HUES6 (cell line): ENCODE measurements around the gene GRID2IP.
A peak's percentile ranks its signal among the peaks of the same experiment; 100 is the strongest.
"Not testable (repeated sequence)": the region's sequence is repeated elsewhere in the genome, so short reads cannot be mapped to it uniquely, and the experiment has no call there.

ENCODE experiments used
- H3K27ac ChIP-seq: 2 replicates; pipeline ENCODE4 v1.7.0; 2013; ENCODE audit warnings: low read depth, mild to moderate bottlenecking, low read length, inconsistent platforms
- H3K27me3 ChIP-seq: 2 replicates; pipeline ENCODE4 v1.6.1; 2013; ENCODE audit warnings: low read length; ENCODE audit not compliant: control insufficient read depth, insufficient read depth
- H3K36me3 ChIP-seq: 2 replicates; pipeline ENCODE4 v1.6.1; 2013; ENCODE audit warnings: low read length; ENCODE audit not compliant: control insufficient read depth, insufficient read depth
- H3K4me1 ChIP-seq: 2 replicates; pipeline ENCODE4 v1.6.1; 2013; ENCODE audit warnings: low read length; ENCODE audit not compliant: control insufficient read depth, insufficient read depth
- H3K4me3 ChIP-seq: 2 replicates; pipeline ENCODE4 v1.5.1; 2013; ENCODE audit warnings: low read depth, low read length
- H3K9ac ChIP-seq: one replicate; pipeline ENCODE4 v1.6.1; 2013; ENCODE audit warnings: mild to moderate bottlenecking, low read length
- H3K9me3 ChIP-seq: 2 replicates; pipeline ENCODE4 v1.6.1; 2013; ENCODE audit warnings: low read depth, low read length; ENCODE audit not compliant: control insufficient read depth, insufficient read depth

GRID2IP gene

GRCh38 chr7:6482743-6483119 lies 68.5 kb downstream of the GRID2IP start:
- Histone ChIP-seq H3K4me1 (peaks cover 8% of the 10 kb centered on the region; the same call in 1 of the 2 replicates), H3K4me3 (peak overlapping the region; percentile 98)

GRCh38 chr7:6482307-6482706 lies 69.0 kb downstream of the GRID2IP start:
- Histone ChIP-seq H3K9ac (peak overlapping the region; percentile 15), H3K4me1 (peaks cover 8% of the 10 kb centered on the region; the same call in 1 of the 2 replicates), H3K36me3 (peaks cover 23% of the 10 kb centered on the region), H3K27me3 (no peaks in the 10 kb centered on the region), H3K4me3 (peak overlapping the region; percentile 98), H3K9me3 (no peaks in the 10 kb centered on the region), H3K27ac (no peak overlapping the region)

More at GRCh38 chr7:6482743-6483119, 68.5 kb downstream of the GRID2IP start:
- Histone ChIP-seq H3K27me3 (no peaks in the 10 kb centered on the region), H3K9ac (peak overlapping the region; percentile 94), H3K27ac (no peak overlapping the region; the same call in 1 of the 2 replicates), H3K9me3 (no peaks in the 10 kb centered on the region), H3K36me3 (peaks cover 23% of the 10 kb centered on the region)

GRCh38 chr7:6481445-6481844 lies 69.8 kb downstream of the GRID2IP start:
- Histone ChIP-seq H3K27ac (no peak overlapping the region), H3K4me3 (no peak overlapping the region)

GRCh38 chr7:6480323-6480660 lies 71.0 kb downstream of the GRID2IP start:
- peaks cover 27% of the 10 kb centered on the region for H3K36me3 ChIP-seq
- no peak overlapping the region for H3K9ac ChIP-seq
- H3K4me1 ChIP-seq = peaks cover 8% of the 10 kb centered on the region; the same call in 1 of the 2 replicates
- no peak overlapping the region for H3K27ac ChIP-seq
- H3K27me3 ChIP-seq = no peaks in the 10 kb centered on the region
- H3K9me3 ChIP-seq = no peaks in the 10 kb centered on the region
- no peak overlapping the region for H3K4me3 ChIP-seq

More at GRCh38 chr7:6481445-6481844, 69.8 kb downstream of the GRID2IP start:
- H3K36me3 ChIP-seq = peaks cover 27% of the 10 kb centered on the region
- H3K9me3 ChIP-seq = no peaks in the 10 kb centered on the region
- H3K9ac ChIP-seq = no peak overlapping the region
- peaks cover 8% of the 10 kb centered on the region; the same call in 1 of the 2 replicates for H3K4me1 ChIP-seq
- H3K27me3 ChIP-seq = no peaks in the 10 kb centered on the region

- Histone ChIP-seq H3K9me3 (no peaks in the 10 kb centered on the region), H3K36me3 (peaks cover 35% of the 10 kb centered on the region), H3K4me3 (no peak overlapping the region), H3K27ac (no peak overlapping the region), H3K4me1 (peaks cover 8% of the 10 kb centered on the region; the same call in 1 of the 2 replicates), H3K27me3 (no peaks in the 10 kb centered on the region), H3K9ac (no peak overlapping the region)
Measured at GRCh38 chr7:6479067-6479466, 72.2 kb downstream of the GRID2IP start.

- no peak overlapping the region for H3K27ac ChIP-seq
- H3K9ac ChIP-seq = no peak overlapping the region
- H3K9me3 ChIP-seq = no peaks in the 10 kb centered on the region
- no peak overlapping the region for H3K4me3 ChIP-seq
- H3K4me1 ChIP-seq = peaks cover 8% of the 10 kb centered on the region; the same call in 1 of the 2 replicates
- H3K36me3 ChIP-seq = peaks cover 44% of the 10 kb centered on the region
- H3K27me3 ChIP-seq = no peaks in the 10 kb centered on the region
Measured at GRCh38 chr7:6478186-6478585, 73.1 kb downstream of the GRID2IP start.

- H3K4me3 ChIP-seq = no peak overlapping the region
- peaks cover 49% of the 10 kb centered on the region for H3K36me3 ChIP-seq
- peaks cover 2% of the 10 kb centered on the region; the same call in 1 of the 2 replicates for H3K4me1 ChIP-seq
- H3K9ac ChIP-seq = no peak overlapping the region
- no peaks in the 10 kb centered on the region for H3K27me3 ChIP-seq
- no peaks in the 10 kb centered on the region for H3K9me3 ChIP-seq
- no peak overlapping the region for H3K27ac ChIP-seq
Measured at GRCh38 chr7:6477318-6477660, 74.0 kb downstream of the GRID2IP start.

GRCh38 chr7:6476596-6477317 lies 74.5 kb downstream of the GRID2IP start:
- peaks cover 51% of the 10 kb centered on the region for H3K36me3 ChIP-seq
- H3K9ac ChIP-seq = no peak overlapping the region
- H3K9me3 ChIP-seq = no peaks in the 10 kb centered on the region
- no peaks in the 10 kb centered on the region for H3K27me3 ChIP-seq
- no peaks in the 10 kb centered on the region for H3K4me1 ChIP-seq
- H3K27ac ChIP-seq = no peak overlapping the region
- no peak overlapping the region for H3K4me3 ChIP-seq

GRCh38 chr7:6475433-6476186 lies 75.7 kb downstream of the GRID2IP start:
- Histone ChIP-seq H3K4me1 (no peaks in the 10 kb centered on the region), H3K36me3 (peaks cover 52% of the 10 kb centered on the region)

GRCh38 chr7:6465862-6466261 lies 85.4 kb downstream of the GRID2IP start:
- Histone ChIP-seq H3K27me3 (no peaks in the 10 kb centered on the region), H3K36me3 (peaks cover 85% of the 10 kb centered on the region)

More at GRCh38 chr7:6475433-6476186, 75.7 kb downstream of the GRID2IP start:
- Histone ChIP-seq H3K27me3 (no peaks in the 10 kb centered on the region), H3K27ac (no peak overlapping the region), H3K9ac (no peak overlapping the region), H3K4me3 (no peak overlapping the region), H3K9me3 (no peaks in the 10 kb centered on the region)

GRCh38 chr7:6463609-6464008 lies 87.7 kb downstream of the GRID2IP start:
- Histone ChIP-seq H3K9me3 (peaks cover 20% of the 10 kb centered on the region), H3K36me3 (peaks cover 66% of the 10 kb centered on the region)
- H3K27me3 ChIP-seq, H3K4me1 ChIP-seq, H3K4me3 ChIP-seq, H3K9ac ChIP-seq, H3K27ac ChIP-seq: not testable (repeated sequence)

More at GRCh38 chr7:6465862-6466261, 85.4 kb downstream of the GRID2IP start:
- H3K4me1 ChIP-seq = no peaks in the 10 kb centered on the region
- H3K9ac ChIP-seq = no peak overlapping the region
- peaks cover 20% of the 10 kb centered on the region for H3K9me3 ChIP-seq
- H3K27ac ChIP-seq = no peak overlapping the region
- H3K4me3 ChIP-seq = no peak overlapping the region
